ENCODE measurements around the gene SRXN1.

GRCh38 chr20:609371-609964 is 43.5 kb downstream of the SRXN1 start:
- no peak for TF ChIP-seq POLR2A (IDR thresholded peaks at IDR 0.05)
- no peak for TF ChIP-seq CTCF (IDR thresholded peaks at IDR 0.05)
- no peak for TF ChIP-seq EP300 (IDR thresholded peaks at IDR 0.05)
